GM12891 (cell line): Measurements from ENCODE around the gene GBF1.
"Not testable (repeated sequence)": the region's sequence is repeated elsewhere in the genome, so short reads cannot be mapped to it uniquely, and the experiment has no call there.

Source experiments
- DNase-seq: peaks from one replicate; pipeline ENCODE4 v3.0.0; 2011; ENCODE audit warnings: low spot score; ENCODE audit not compliant: insufficient read length
- FAIRE-seq: peaks from 2 replicates; lab custom pipeline; 2011; peaks lifted over from hg19 to GRCh38; lab: Jason Lieb, UNC
- PAX5 ChIP-seq: IDR thresholded peaks from 2 replicates; pipeline ENCODE4 v1.6.1; 2011; ENCODE audit warnings: low read length, moderate library complexity, mild to moderate bottlenecking; ENCODE audit not compliant: insufficient read depth, severe bottlenecking
- POLR2A ChIP-seq: IDR thresholded peaks from 2 replicates; pipeline ENCODE4 v1.6.1; 2011; ENCODE audit warnings: low read depth, low read length, control low read depth
- POLR2AphosphoS5 ChIP-seq: IDR thresholded peaks from 2 replicates; pipeline ENCODE4 v1.6.1; 2011; ENCODE audit warnings: low read depth, low read length, control low read depth
- POU2F2 ChIP-seq: IDR thresholded peaks from 2 replicates; pipeline ENCODE4 v1.6.1; 2011; ENCODE audit warnings: low read depth, mild to moderate bottlenecking, control low read depth, low read length, moderate library complexity
- SPI1 ChIP-seq: IDR thresholded peaks from 2 replicates; pipeline ENCODE4 v1.6.1; 2011; ENCODE audit warnings: low read depth, low read length, control low read depth
- TAF1 ChIP-seq: IDR thresholded peaks from 2 replicates; pipeline ENCODE4 v1.6.1; 2011; ENCODE audit warnings: low read depth, low read length, control low read depth

GBF1 gene

GRCh38 chr10:102242118-102242485, 3.2 kb upstream of the GBF1 start:
- DNase-seq (no peak), FAIRE-seq (no peak)
- TF ChIP-seq SPI1 (no peak), TAF1 (no peak), PAX5 (no peak), POLR2AphosphoS5 (no peak), POLR2A (no peak), POU2F2 (no peak)

GRCh38 chr10:102243309-102243708, 2.0 kb upstream of the GBF1 start:
- DNase-seq (no peak), FAIRE-seq (no peak)
- no peak for TF ChIP-seq POLR2A
- TF ChIP-seq PAX5 = no peak
- no peak for TF ChIP-seq POU2F2
- TF ChIP-seq POLR2AphosphoS5 = no peak
- TF ChIP-seq TAF1 = no peak
- TF ChIP-seq SPI1 = no peak

- FAIRE-seq (no peak), DNase-seq (no peak)
- TF ChIP-seq SPI1 = no peak
- no peak for TF ChIP-seq PAX5
- TF ChIP-seq POU2F2 = no peak
- TF ChIP-seq TAF1 = no peak
- no peak for TF ChIP-seq POLR2A
- TF ChIP-seq POLR2AphosphoS5 = no peak
Measured at GRCh38 chr10:102245932-102246251, 560 bp downstream of the GBF1 start.

GRCh38 chr10:102246261-102246660, 929 bp downstream of the GBF1 start:
- TF ChIP-seq SPI1 (0 out of 2 replicates have a peak, but pooled peaks have one; percentile 7), POU2F2 (no peak)
- FAIRE-seq (no peak), DNase-seq (no peak)

DNA sequence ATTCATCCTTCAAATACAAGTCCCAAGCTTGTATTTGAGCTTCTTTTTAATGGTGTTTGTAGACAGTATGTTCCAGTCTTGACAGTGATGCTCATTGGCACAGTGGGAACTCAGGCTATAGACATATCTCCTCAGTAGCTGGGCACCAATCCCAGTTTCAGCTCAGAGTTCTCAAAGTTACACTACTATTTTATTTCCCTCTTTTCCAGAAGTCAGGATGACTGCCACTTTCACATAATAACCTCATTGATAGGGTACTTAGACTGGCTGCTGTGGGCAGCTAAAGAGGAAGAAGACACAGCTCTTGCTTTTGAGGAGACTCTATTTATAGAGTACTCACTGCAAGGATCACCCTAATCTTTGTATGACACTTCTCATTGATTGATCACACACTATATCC, 2.4 kb downstream of the GBF1 start:
- TF ChIP-seq TAF1 (no peak), POU2F2 (no peak), PAX5 (no peak), SPI1 (no peak), POLR2A (no peak), POLR2AphosphoS5 (no peak)
- FAIRE-seq = no peak
- no peak for DNase-seq

GRCh38 chr10:102252508-102252907, 7.2 kb downstream of the GBF1 start:
- not testable (repeated sequence) for DNase-seq, FAIRE-seq

- no peak for DNase-seq
- TF ChIP-seq POLR2AphosphoS5 (no peak), SPI1 (no peak), POLR2A (no peak), PAX5 (no peak), TAF1 (no peak), POU2F2 (no peak)
- FAIRE-seq = no peak
Measured at GRCh38 chr10:102254426-102254825, 9.1 kb downstream of the GBF1 start.

DNA sequence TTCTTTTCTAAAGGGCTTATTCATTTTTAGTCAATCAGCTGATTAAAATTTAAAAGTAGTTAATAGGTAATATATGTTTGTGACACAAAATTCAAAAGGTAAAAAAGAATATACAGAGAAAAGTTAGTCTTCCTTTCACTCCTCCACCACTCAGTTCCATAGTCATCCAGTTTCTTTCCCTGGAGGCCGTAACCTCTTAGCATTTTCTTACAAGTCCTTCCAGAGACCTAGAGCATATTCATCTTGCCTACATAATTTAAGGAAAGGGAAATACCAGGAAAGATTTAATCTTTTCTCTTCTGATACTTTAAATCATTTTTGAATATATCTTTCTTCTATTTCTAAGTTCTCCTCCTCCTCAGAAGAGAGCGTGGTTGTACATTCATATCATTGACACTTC, 10.1 kb downstream of the GBF1 start:
- no peak for TF ChIP-seq POU2F2
- TF ChIP-seq POLR2AphosphoS5 = no peak
- no peak for TF ChIP-seq SPI1
- no peak for TF ChIP-seq PAX5
- no peak for TF ChIP-seq TAF1
- no peak for TF ChIP-seq POLR2A
- no peak for FAIRE-seq
- no peak for DNase-seq

DNA sequence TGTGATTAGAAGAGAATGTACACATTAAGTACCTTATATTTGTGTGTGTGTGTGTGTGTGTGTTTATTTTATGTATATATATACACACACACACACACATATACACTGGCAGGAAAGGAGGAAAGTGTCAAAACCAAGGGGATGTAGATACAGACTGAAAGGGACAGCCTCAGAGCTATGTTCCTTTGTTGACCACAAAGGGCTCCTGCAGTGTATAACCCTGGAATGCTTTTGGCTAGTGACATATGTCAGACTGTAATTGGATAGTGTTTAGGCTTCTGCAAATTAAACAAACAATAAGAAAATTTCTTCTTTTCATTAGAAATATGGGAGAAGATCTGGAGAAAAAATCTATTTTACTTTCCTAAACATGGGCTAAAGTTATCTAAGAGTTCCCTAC, 15.9 kb downstream of the GBF1 start:
- no peak for FAIRE-seq
- no peak for DNase-seq
- no peak for TF ChIP-seq POLR2AphosphoS5
- TF ChIP-seq TAF1 = no peak
- no peak for TF ChIP-seq POLR2A
- TF ChIP-seq PAX5 = no peak
- no peak for TF ChIP-seq SPI1

DNA sequence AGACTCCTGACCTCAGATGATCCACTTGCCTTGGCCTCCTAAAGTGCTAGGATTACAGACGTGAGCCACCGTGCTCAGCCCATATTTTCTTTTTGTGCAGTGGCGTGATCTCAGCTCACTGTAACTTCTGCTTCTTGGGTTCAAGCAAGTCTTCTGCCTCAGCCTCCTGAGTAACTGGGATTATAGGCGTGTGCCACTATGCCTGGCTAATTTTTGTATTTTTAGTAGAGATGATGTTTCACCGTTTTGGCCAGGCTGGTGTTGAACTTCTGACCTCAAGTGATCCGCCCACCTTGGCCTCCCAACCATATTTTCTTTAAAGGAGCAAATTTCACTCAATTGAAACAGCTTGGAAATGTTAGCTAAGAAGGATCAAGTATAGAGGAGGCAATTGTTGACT, 16.5 kb downstream of the GBF1 start:
- TF ChIP-seq TAF1 (no peak), POU2F2 (no peak), PAX5 (no peak), POLR2AphosphoS5 (no peak), POLR2A (no peak), SPI1 (no peak)
- no peak for DNase-seq
- FAIRE-seq = no peak

- TF ChIP-seq POU2F2 (no peak), TAF1 (no peak), PAX5 (no peak), POLR2A (no peak), POLR2AphosphoS5 (no peak), SPI1 (no peak)
- DNase-seq (no peak), FAIRE-seq (no peak)
Measured at GRCh38 chr10:102262744-102263370, 17.5 kb downstream of the GBF1 start.

- no peak for TF ChIP-seq TAF1
- no peak for TF ChIP-seq PAX5
- TF ChIP-seq POLR2AphosphoS5 = no peak
- no peak for TF ChIP-seq POLR2A
- TF ChIP-seq POU2F2 = no peak
- TF ChIP-seq SPI1 = no peak
- peak; percentile 13 for FAIRE-seq
- DNase-seq = no peak
Measured at GRCh38 chr10:102264371-102264770, 19.0 kb downstream of the GBF1 start.
